Astrocyte of the spinal cord (primary cell): ENCODE data around the gene E2F1.
"Not testable (repeated sequence)": the region's sequence is repeated elsewhere in the genome, so short reads cannot be mapped to it uniquely, and the experiment has no call there.

Experiments used
- DNase-seq: peaks from one replicate; pipeline ENCODE4 v3.0.0; 2011; ENCODE audit warnings: low read depth, low spot score
- H3K4me3 ChIP-seq: 2 replicates; pipeline ENCODE4 v1.5.1; 2011; ENCODE audit warnings: low read depth, mild to moderate bottlenecking, low read length, moderate library complexity
- in situ Hi-C: cut with HindIII; loops from 2 replicates; pipeline ENCODE4 v1.10.0; 2017; ENCODE audit warnings: low sequenced_read_pairs
- TF ChIP-seq, protein P1 (sequence below): IDR thresholded peaks from 2 replicates; pipeline ENCODE4 v1.5.1; 2012; ENCODE audit warnings: low read depth, mild to moderate bottlenecking, low read length, inconsistent platforms

The E2F1 gene

GRCh38 chr20:33702861-33703260 lies 16.7 kb upstream of the E2F1 start:
- in situ Hi-C loops: no loop called here
- no peak overlapping the region for H3K4me3 ChIP-seq
- TF ChIP-seq, protein P1, sequence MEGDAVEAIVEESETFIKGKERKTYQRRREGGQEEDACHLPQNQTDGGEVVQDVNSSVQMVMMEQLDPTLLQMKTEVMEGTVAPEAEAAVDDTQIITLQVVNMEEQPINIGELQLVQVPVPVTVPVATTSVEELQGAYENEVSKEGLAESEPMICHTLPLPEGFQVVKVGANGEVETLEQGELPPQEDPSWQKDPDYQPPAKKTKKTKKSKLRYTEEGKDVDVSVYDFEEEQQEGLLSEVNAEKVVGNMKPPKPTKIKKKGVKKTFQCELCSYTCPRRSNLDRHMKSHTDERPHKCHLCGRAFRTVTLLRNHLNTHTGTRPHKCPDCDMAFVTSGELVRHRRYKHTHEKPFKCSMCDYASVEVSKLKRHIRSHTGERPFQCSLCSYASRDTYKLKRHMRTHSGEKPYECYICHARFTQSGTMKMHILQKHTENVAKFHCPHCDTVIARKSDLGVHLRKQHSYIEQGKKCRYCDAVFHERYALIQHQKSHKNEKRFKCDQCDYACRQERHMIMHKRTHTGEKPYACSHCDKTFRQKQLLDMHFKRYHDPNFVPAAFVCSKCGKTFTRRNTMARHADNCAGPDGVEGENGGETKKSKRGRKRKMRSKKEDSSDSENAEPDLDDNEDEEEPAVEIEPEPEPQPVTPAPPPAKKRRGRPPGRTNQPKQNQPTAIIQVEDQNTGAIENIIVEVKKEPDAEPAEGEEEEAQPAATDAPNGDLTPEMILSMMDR: no peak
- no peak for DNase-seq

DNA sequence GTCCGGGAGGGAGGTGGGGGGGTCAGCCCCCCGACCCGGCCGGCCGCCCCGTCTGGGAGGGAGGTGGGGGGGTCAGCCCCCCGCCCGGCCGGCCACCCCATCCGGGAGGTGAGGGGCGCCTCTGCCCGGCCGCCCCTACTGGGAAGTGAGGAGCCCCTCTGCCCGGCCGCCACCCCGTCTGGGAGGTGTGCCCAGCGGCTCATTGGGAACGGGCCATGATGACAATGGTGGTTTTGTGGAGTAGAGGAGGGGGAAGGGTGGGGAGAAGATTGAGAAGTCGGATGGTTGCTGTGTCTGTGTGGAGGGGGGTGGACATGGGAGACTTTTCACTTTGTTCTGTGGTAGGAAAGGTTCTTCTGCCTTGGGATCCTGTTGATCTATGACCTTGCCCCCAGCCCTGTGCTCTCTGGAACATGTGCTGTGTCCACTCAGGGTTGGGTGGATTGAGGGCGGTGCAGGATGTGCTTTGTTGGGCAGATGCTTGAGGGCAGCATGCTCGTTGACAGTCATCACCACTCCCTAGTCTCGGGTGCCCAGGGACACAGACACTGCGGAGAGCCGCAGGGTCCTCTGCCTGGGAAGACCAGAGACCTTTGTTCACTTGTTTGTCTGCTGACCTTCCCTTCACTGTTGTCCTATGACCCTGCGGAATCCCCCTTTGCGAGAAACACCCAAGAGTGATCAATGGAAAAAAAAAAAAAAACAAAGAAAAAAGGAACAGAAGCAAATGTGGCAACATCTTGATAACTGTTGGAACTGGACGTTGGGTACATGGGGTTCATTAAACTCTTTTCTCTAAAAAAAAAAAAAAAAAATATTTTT lies 15.7 kb upstream of the E2F1 start:
- in situ Hi-C loops: no loop called here

GRCh38 chr20:33700696-33701441 lies 14.7 kb upstream of the E2F1 start:
- H3K4me3 ChIP-seq, DNase-seq, in situ Hi-C loops: not testable (repeated sequence)

More for the DNA sequence above, 15.7 kb upstream of the E2F1 start:
- TF ChIP-seq, protein P1: no peak
- no peak for DNase-seq
- no peak overlapping the region for H3K4me3 ChIP-seq

- in situ Hi-C loops, H3K4me3 ChIP-seq, DNase-seq: not testable (repeated sequence)
Observed at GRCh38 chr20:33698966-33699365, 12.8 kb upstream of the E2F1 start.

GRCh38 chr20:33697129-33697528 lies 10.9 kb upstream of the E2F1 start:
- no peak for DNase-seq
- in situ Hi-C loops: no loop called here
- TF ChIP-seq, protein P1: no peak
- no peak overlapping the region for H3K4me3 ChIP-seq

- in situ Hi-C loops: no loop called here
- no peak overlapping the region for H3K4me3 ChIP-seq
- TF ChIP-seq, protein P1: no peak
- no peak for DNase-seq
Observed at GRCh38 chr20:33696448-33696847, 10.3 kb upstream of the E2F1 start.

DNA sequence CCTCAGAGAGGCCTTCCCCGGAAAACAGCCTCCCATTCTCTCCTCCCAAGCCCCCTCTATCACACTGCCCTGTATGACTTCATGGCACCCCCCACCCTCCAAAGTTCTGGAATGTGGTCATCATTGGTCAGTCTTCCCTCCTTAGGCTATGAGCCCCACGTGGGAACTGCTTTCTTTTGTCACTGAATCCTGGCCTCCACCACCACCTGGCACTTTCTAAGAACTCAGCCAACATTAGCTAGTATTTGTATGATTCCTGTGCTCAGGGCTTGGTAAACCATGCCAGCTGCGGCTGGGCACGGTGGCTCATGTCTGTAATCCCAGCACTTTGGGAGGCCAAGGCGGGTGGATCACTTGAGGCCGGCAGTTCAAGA lies 8.4 kb upstream of the E2F1 start:
- H3K4me3 ChIP-seq: no peak overlapping the region
- TF ChIP-seq, protein P1: no peak
- DNase-seq: no peak
- in situ Hi-C loops: no loop called here
